NB4 (cell line): Measurements from ENCODE around the gene LY6G6F.
"Not testable (repeated sequence)": the region's sequence is repeated elsewhere in the genome, so short reads cannot be mapped to it uniquely, and the experiment has no call there.

Experiments
- POLR2A ChIP-seq: IDR thresholded peaks from 2 replicates; pipeline ENCODE4 v1.6.1; 2011; ENCODE audit warnings: mild to moderate bottlenecking; ENCODE audit not compliant: insufficient read length; ENCODE audit errors: extremely low read depth
- TF ChIP-seq, protein P1 (sequence below): IDR thresholded peaks from one replicate; pipeline ENCODE4 v1.5.1; 2012; ENCODE audit warnings: low read depth, low read length
- TF ChIP-seq, protein P2 (sequence below): IDR thresholded peaks from 2 replicates; pipeline ENCODE4 v1.6.1; 2011; ENCODE audit warnings: low read depth, low read length

DNA sequence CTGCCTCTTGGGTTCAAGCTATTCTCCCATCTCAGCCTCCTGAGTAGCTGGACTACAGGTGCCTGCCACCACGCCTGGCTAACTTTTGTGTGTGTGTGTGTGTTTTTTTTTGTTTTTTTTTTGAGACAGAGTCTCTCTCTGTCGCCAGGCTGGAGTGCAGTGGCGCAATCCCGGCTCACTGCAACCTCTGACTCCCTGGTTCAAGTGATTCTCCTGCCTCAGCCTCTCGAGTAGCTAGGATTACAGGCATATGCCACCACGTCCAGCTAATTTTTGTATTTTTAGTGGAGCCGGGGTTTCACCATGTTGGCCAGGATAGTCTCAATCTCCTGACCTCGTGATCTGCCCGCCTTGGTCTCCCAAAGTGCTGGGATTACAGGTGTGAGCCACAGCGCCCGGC lies 2.5 kb downstream of the LY6G6F start:
- TF ChIP-seq POLR2A: not testable (repeated sequence)
- TF ChIP-seq, protein P1, sequence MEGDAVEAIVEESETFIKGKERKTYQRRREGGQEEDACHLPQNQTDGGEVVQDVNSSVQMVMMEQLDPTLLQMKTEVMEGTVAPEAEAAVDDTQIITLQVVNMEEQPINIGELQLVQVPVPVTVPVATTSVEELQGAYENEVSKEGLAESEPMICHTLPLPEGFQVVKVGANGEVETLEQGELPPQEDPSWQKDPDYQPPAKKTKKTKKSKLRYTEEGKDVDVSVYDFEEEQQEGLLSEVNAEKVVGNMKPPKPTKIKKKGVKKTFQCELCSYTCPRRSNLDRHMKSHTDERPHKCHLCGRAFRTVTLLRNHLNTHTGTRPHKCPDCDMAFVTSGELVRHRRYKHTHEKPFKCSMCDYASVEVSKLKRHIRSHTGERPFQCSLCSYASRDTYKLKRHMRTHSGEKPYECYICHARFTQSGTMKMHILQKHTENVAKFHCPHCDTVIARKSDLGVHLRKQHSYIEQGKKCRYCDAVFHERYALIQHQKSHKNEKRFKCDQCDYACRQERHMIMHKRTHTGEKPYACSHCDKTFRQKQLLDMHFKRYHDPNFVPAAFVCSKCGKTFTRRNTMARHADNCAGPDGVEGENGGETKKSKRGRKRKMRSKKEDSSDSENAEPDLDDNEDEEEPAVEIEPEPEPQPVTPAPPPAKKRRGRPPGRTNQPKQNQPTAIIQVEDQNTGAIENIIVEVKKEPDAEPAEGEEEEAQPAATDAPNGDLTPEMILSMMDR: not testable (repeated sequence)
- TF ChIP-seq, protein P2, sequence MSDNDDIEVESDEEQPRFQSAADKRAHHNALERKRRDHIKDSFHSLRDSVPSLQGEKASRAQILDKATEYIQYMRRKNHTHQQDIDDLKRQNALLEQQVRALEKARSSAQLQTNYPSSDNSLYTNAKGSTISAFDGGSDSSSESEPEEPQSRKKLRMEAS: not testable (repeated sequence)
